ENCODE results near the gene GPR27.

The GPR27 gene

GRCh38 chr3:71786217-71786549 lies 32.5 kb downstream of the GPR27 start:
- no peak for DNase-seq (ENCODE audit: low spot score)

GRCh38 chr3:71786551-71786950 lies 32.9 kb downstream of the GPR27 start:
- DNase-seq (ENCODE audit: low spot score), result no peak

GRCh38 chr3:71787851-71788405 lies 34.3 kb downstream of the GPR27 start:
- no peak for DNase-seq (ENCODE audit: low spot score)

- no peak for DNase-seq (ENCODE audit: low spot score)
Observed at GRCh38 chr3:71789922-71790321, 36.3 kb downstream of the GPR27 start.

GRCh38 chr3:71791634-71792033 lies 38.0 kb downstream of the GPR27 start:
- DNase-seq (ENCODE audit: low spot score), result no peak

GRCh38 chr3:71796290-71796689 lies 42.6 kb downstream of the GPR27 start:
- DNase-seq (ENCODE audit: low spot score), result no peak

GRCh38 chr3:71797455-71797854 lies 43.8 kb downstream of the GPR27 start:
- DNase-seq (ENCODE audit: low spot score), result no peak

- DNase-seq (ENCODE audit: low spot score), result no peak
Observed at GRCh38 chr3:71800023-71800422, 46.4 kb downstream of the GPR27 start.

- no peak for DNase-seq (ENCODE audit: low spot score)
Observed at GRCh38 chr3:71801986-71802385, 48.3 kb downstream of the GPR27 start.

- DNase-seq (ENCODE audit: low spot score), result no peak
Observed at GRCh38 chr3:71803248-71803647, 49.6 kb downstream of the GPR27 start.

GRCh38 chr3:71805199-71805598 lies 51.5 kb downstream of the GPR27 start:
- DNase-seq (ENCODE audit: low spot score), result no peak

GRCh38 chr3:71805691-71806090 lies 52.0 kb downstream of the GPR27 start:
- no peak for DNase-seq (ENCODE audit: low spot score)

Data from germinal center (tissue), 1 donor.